Left cardiac atrium (tissue), 4 donors: ENCODE results near the gene SF3A2. TPM values are rescaled to one million over a fixed set of nuclear protein-coding genes. Genes with fewer than 3 reads are reported as not detected.
A peak's percentile ranks its signal among the peaks of the same experiment; 100 is the strongest.
"Not testable (repeated sequence)": the region's sequence is repeated elsewhere in the genome, so short reads cannot be mapped to it uniquely, and the experiment has no call there.

Source experiments
- ATAC-seq, 2 donors: fragments of 200-7000 bp; cut with Tn5 transposase; one replicate each; pipeline ENCODE4 v1.9.1; 2020; ENCODE audit warnings: mild to moderate bottlenecking in 2 of 2, moderate library complexity in 2 of 2
- DNase-seq: peaks from one replicate; pipeline ENCODE4 v3.0.0-alpha.2; 2020
- intact Hi-C, 2 donors: fragments of 100-400 bp; cut with DNase I; formaldehyde crosslinking; loops; one replicate each; pipeline versions ENCODE4 v1.14.1 to v1.15.1; 2022 to 2023
- long read RNA-seq: library from polyadenylated mRNA; unstranded; transcript quantifications from one replicate; pipeline ENCODE4 v2.0.0, GENCODE V29; 2021
- total RNA-seq, 2 donors: library from RNA; stranded (reverse); fragmentation: NEBNext Ultra II Directional; extraction: Animal tissue kit (Norgen Biotek cat#: 25700); gene quantifications; one replicate each; pipeline ENCODE4 v1.2.1, GENCODE V29; 2021
- donor health status: DM: no; HTN: yes; CAD: no.
- donor health status: DM: no; HTN: yes; CAD: no; lungs with severe emphysema.
- donor health status: DM: yes; HTN: yes; CAD: no.
- donor health status: Dilated cardiomyopathy.

The SF3A2 gene, protein sequence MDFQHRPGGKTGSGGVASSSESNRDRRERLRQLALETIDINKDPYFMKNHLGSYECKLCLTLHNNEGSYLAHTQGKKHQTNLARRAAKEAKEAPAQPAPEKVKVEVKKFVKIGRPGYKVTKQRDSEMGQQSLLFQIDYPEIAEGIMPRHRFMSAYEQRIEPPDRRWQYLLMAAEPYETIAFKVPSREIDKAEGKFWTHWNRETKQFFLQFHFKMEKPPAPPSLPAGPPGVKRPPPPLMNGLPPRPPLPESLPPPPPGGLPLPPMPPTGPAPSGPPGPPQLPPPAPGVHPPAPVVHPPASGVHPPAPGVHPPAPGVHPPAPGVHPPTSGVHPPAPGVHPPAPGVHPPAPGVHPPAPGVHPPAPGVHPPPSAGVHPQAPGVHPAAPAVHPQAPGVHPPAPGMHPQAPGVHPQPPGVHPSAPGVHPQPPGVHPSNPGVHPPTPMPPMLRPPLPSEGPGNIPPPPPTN
- total RNA-seq: 10 to 100 TPM; 28.8 to 34.4 TPM
- long read RNA-seq: 0 reads

DNA sequence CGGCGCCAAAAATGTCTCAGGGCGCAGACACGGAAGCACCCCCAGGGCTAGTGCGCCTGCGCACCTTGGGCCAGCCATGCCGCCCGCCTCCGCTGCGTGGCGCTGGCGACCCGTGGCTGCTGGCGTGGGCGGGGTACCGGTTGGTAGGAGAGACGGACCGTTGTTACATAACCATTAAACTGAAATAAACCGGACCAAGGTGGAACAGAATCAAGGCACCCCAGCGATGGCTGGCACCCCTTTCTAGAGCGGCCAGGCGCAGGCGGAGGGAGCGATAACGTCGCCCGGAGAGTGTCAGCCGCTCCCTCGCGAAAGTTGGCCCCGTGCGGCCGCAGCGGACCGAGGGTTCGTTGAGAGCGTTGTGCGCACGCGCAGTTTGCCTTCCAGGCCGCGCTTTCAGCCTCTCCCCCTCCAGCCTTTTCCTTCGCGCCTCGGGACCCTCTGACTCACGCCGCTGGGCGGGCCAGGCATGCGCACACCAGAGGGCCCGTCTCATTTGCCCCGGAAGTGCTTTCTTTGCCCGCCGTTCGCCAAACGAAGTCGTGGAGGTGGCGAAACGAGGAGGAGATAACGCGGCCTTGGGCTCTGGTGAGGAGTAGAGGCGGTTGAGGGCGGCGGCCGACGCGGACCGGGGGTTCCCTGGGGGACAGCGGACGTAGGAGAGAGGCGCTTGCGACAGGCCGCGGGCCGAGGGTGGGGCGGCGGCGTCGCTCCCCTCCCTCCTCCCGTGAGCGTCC is at the start of gene SF3A2, which contains the start of gene PLEKHJ1:
SF3A2 (plus strand) TSS at position 511 of the 737 bp plus-strand sequence. CDS start 6,595 bp downstream, outside the sequence.
PLEKHJ1 (minus strand) TSS at position 16 of the 737 bp plus-strand sequence. CDS start 81 bp downstream, outside the sequence.
- DNase-seq (peak; percentile 97), ATAC-seq (peak; percentile 92 to 93)
- intact Hi-C loops: loop anchor here (5.0 to 10.0 kb wide), 2 partner anchors 36 to 82 kb away; partner anchors contain the start of gene AP3D1 (in 2 of the 2)

DNA sequence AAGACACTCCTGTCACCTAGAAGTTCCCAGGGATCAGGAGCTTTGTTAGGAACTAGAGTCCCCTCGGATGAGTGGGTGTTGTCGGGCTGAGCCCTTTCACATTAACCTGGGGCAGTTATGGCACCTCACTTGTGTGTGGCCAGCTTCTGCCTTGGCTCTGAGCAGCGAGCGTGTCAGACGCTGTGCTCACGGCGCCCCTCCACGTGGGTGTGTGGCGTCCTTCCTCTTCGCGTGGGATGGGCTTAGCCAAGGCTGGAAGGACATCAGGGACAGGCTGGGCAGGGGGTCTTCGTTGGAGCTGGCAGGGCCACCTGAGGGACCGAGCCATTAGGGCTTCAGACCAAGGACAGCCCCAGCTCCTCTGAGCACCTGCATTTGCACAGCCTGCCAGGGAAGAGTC is 49.5 kb upstream of the SF3A2 start:
- no peak for ATAC-seq
- intact Hi-C loops: no loop called here
- DNase-seq: no peak

DNA sequence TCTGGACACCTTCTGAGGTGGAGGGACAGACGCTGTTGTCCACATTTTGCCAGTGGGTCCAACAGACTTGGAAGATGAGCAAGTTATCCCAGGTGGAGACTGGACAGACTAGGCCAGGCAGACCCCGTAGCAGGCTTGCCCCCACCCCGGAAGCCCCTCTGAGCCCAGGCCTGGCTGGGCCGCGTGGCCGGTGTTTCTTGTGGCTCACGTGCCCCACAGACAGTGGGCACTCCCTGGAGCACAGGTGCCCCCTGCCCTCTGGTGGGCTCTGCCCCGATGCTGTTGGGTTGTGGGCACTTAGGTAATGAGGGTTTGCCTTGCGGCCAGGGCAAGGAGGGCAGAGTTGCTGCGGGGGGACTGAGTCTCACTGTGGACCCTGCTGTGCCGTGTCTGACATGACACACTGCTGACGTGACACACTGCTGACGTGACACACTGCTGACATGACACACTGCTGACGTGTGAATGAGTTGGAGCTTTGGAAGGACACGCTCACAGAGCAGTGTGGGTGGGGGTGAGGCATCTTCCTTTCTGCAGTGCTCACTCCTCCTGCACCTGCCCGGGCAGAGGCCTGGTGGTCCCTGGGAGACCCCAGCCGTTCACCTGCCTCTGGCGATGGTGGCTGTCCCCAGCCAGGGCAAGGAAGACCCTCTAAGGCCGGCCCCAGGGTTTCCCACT is 47.8 kb upstream of the SF3A2 start:
- ATAC-seq (no peak), DNase-seq (no peak)
- intact Hi-C loops: no loop called here

DNA sequence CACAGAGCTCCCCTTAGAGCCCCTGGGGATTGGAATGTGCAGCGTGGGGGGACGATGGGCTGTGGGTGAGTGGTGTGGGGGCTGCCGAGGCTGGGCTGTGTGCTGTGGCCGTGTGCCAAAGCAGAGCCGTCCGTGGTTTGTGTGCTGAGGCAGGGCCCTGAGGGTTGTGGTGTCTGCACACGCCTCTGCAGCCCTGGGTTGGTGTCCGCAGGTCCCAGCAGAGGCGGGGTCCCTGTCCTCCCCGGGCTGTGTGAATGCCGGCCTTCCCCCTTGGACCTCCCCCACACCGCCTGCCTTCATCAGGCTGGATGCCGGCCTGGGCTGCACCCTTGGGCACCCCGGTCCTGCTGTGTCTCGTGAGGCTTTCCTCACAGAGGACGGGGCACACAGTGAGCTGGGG is 46.7 kb upstream of the SF3A2 start:
- ATAC-seq: no peak
- intact Hi-C loops: no loop called here
- no peak for DNase-seq

DNA sequence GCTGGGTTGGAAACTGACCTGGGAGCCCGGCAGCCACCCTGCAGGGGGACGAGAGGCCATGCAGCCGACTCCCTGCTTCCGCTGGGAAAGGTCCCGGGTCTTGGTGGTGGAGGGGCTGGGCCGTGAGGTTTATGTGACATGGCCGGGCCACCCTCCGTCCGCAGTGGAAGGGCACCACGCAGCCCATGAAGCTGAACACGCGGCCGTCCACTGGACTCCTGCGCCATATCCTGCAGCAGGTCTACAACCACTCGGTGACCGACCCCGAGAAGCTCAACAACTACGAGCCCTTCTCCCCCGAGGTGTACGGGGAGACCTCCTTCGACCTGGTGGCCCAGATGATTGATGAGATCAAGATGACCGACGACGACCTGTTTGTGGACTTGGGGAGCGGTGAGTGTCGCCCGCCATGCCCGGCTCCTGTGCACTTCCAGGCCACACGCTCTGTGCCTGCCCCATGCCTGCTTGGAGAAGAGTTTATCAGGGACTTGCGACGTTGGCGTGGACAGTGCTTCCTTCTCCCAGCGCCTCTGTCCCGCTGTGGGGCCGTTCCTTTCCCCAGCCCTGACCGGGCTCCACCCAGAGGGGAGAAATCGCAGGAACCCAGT is 45.7 kb upstream of the SF3A2 start:
- intact Hi-C loops: no loop called here
- ATAC-seq: no peak
- DNase-seq: no peak

DNA sequence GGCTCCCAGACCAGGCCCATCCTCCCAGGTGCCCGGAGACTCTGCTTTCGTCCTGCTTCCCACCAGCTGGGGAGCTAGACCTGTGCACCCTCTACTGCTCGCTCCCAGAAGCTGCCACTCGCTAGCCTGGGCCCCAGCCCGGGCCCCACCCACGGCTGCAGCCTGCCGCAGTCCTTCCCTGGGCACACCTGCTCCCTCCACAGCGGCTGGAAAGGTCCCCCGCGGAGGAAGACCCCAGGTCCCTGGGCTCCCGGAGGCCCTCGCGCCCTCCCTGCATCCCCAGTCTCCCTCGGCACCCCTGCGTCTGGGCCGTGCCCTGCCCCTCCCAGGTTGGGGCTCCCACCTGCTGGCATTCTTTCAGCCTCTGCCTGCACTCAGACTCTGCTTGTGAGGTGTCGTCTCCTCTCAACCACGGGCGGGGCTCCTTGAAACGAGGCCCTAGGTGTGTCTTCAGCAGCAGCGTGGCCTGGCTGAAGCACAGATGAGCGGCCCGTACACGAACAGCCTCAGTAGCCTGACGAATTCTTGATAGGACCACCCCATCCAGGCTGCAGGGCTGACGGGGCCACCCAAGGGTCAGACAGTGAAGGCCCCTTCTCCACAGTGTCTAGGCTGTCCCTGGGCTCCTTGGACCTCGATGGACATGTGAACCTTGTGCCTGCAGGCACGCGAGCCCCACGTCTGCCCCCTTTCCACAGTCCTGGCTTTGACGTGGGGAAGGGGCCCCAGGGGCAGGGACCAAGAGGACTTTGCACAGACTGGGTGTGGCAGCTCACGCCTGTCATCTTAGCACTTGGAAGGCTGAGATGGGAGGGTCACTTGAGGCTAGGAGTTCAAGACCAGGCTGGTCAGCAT is 44.9 kb upstream of the SF3A2 start:
- intact Hi-C loops: no loop called here
- no peak for DNase-seq
- no peak for ATAC-seq

DNA sequence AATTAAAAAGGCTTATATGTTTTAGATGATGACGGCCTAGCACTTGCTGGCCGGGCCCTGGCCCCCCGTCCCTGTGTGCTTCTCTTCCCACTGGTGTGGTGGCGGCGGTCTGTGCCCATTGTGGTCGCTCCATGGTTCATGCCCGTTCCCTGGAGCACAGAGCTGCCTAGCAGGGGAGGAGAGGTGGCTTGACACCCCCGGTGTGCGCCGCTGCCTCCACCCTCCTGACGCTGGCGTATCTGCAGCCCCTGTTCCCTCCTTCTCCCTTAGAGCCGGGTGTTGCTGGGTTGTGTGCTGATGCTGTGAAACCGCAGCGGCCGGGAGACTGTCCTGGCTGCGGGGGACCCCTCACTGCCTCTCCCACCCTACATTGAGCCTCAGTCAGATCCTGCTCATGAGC is 43.8 kb upstream of the SF3A2 start:
- DNase-seq (no peak), ATAC-seq (no peak)
- intact Hi-C loops: no loop called here

DNA sequence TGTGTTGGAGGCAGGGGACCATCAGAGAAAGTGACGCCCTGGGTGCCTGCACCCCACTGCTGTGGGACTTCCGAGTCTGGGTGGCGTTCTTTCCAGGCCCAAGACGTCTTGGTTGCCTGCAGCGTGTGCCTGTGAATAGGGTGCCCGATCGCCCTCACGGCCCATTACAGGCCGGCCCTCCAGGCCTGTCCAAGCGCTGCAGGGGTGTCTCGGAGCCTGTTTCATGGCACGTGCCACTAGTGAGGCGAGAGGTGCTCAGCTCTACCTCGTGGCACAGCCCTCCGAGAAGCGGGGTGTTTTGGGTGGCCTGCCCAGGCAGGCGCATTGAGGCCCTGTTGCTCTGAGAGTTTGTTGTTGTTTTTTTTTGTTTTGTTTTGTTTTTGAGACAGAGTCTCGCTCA is 42.8 kb upstream of the SF3A2 start:
- intact Hi-C loops: no loop called here
- ATAC-seq (no peak), DNase-seq (no peak)

DNA sequence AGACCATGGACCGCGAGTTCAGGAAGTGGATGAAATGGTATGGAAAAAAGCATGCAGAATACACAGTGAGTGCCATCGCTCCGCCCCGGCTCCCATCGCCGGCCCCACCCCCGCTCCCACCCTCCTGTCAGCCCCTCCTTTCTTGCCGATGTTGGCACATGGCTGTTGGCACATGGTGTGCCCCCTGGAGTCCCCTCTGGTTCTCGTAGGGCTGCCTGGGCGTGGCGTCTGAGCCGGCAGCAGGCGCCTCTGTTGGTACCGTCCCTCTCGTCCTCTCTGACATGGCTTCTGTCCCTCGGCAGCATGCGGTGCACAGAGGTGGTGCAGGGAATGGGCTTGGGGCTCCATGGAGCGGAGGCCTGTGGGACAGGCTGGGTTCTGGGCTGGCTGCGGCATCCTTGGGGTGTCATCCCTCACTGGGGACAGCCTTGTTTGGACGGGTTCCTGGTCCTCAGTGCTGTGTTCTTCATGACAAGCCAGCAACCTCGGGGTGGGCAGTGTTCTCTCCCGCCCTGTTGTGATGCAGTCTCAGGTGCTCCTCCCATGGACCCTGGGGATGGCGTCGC is 42.0 kb upstream of the SF3A2 start:
- no peak for ATAC-seq
- no peak for DNase-seq
- intact Hi-C loops: no loop called here

DNA sequence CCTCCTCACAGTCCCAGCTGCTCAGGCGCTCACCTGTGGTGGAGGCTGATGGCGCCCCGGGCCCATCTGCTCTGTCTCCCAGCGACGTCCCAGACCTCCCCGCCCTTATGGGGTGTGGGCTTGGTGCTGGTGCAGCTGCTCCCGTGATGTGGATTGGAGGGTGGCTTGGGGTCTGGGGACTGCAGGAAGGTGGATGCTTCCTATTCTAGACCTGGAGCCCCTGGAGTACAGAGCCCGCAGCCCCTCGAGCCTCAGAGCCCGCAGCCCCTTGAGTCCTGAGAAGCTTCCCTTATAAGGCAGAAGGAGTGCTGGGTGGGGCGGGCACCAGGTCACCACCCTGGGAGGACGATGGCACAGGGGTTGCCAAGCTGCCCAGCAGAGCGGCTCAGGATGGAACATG is 41.3 kb upstream of the SF3A2 start:
- ATAC-seq: no peak
- intact Hi-C loops: no loop called here
- no peak for DNase-seq

DNA sequence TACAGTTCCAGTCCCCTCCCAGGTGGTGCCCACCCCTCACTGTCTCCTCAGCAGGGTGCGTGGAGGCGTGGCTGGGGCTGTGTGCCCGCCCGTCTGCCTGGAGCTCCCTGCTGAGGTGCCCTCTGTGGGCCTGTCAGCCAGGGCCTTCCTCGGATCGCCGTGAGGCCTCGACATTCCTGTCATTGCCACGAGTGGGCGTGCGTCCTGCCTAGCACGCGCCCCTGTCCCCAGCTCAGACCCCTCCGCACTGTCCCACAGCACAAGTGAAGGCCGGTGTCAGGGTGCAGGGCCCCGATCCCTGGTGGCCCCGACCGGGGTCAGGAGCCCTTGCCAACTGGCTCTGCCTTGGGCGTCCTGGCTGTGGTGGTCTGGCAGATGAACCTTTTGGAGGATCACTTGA is 40.7 kb upstream of the SF3A2 start:
- no peak for ATAC-seq
- DNase-seq: no peak
- intact Hi-C loops: no loop called here

DNA sequence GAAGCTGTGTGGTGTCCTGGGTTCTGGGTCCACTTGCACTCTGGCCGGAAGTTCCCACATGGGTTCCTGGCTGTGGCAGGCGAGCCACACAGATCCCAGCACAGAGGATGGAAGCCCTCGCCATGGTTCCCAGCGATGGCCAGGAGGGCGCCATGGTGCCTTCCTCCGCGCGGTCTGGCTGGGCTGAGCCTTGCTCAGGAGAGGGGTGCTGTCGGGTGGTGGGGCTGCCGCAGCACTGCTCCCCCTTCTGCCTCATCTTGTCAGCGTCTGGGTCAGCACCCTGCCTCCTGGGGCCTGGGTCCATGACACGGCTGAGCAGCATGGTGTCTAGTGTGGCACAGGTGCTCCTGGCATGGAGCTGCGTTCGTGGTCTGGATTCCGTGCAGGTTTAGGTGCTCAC is 39.4 kb upstream of the SF3A2 start:
- intact Hi-C loops: no loop called here
- no peak for DNase-seq
- ATAC-seq: no peak

DNA sequence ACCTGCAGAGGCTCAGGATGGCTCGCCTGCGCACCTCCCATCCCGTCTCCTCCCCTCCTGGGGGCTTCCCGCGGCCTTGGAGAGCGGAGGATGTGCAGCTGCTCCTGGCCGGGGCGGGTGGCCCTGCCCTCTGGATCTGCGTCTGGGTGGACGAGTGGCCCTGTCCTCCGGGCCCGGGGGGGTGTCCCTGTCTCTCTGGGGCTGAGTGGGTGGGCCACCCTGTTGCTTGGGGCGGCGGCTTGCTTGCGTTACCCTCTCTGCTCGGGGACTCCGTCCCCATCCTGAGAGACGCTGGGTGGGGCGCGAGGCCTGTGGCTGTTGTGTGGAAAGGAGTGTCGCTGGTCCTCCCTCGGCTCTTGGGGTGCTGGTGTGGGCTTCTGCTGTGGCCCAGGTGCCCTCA is 38.3 kb upstream of the SF3A2 start:
- ATAC-seq (no peak), DNase-seq (no peak)
- intact Hi-C loops: no loop called here

DNA sequence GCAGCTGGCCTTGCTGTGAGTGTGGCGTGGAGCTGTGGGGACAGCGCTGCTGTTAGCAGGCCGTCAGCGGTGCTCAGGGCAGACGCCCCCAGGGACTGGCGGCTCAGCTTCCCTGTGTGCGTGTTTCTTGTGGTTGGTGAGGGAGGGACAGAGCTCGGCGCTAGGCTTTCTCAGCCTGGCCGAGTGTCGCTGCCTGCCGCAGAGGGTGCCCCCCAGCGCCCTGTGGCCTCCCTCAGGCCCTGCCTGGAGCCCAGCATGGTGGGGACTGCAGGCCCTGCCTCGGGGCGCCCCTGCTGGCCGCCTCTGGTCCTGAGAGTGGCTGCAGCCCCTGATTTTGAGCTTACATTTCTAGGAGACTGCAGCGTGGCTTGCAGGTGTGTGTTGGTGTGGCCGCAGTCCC is 37.4 kb upstream of the SF3A2 start:
- intact Hi-C loops: no loop called here
- peak; percentile 28 to 59 for ATAC-seq
- no peak for DNase-seq

DNA sequence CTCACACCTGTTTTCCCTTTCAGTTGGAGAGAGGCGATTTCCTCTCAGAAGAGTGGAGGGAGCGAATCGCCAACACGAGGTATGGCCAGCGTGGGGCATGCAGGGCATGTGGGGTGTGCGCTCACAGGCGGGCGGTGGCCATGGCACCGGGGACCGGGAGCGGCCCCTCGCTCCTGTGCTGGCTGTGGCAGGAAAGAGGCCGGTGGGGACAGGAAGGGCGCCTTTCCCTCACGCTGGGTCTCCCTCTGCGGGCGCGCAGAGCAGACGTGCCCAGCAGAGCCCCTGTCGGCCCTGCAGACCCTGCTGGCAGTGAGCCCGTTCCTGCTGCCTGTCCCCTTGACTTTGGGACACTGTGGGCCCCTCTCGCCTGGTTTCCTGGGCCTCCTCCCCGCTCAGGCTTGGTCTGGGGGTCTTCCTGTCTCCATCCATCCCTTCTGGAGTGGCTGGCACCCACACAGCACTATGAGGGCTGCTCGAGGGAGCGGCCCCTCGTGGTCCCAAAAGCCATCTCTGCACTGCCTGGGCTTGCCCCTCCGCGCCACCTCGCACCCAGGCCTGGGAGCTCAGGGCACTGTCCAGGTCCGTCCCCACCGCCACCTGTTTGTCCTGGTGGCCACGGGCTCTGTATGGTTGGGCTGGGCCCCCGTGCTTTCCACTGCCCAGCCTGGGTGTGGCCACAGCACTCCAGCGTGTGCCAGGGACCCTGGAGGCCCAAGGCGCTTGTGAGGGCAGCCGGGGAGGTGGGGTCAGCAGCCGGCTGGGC is 36.6 kb upstream of the SF3A2 start:
- no peak for ATAC-seq
- intact Hi-C loops: loop anchor here in 1 of 2 donors (10.0 kb wide), 1 partner anchor 45 kb away; the partner anchor contains the start of gene AP3D1
- DNase-seq: no peak

DNA sequence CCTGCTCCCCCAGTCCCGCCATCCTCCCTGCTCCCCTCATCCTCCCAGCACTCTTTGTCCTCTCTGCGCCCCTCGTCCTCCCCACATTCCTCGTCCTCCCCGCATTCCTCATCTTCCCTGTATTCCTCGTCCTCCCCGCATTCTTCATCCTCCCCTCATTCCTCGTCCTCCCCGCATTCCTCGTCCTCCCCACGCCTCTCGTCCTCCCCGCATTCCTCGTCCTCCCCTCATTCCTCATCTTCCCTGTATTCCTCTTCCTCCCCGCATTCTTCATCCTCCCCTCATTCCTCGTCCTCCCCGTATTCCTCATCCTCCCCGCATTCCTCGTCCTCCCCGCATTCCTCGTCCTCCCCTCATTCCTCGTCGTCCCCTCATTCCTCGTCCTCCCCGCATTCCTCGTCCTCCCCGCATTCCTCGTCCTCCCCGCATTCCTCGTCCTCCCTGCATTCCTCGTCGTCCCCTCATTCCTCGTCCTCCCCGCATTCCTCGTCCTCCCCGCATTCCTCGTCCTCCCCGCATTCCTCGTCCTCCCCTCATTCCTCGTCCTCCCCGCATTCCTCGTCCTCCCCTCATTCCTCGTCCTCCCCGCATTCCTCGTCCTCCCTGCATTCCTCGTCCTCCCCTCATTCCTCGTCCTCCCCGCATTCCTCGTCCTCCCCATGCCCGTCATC is 35.9 kb upstream of the SF3A2 start:
- not testable (repeated sequence) for ATAC-seq, DNase-seq
- intact Hi-C loops: loop anchor here in 1 of 2 donors (10.0 kb wide), 1 partner anchor 46 kb away; the partner anchor contains the start of gene AP3D1
